GM10847 (cell line): Measurements from ENCODE around the gene ARV1.

Source experiments
- POLR2A ChIP-seq: IDR thresholded peaks from 2 replicates; pipeline ENCODE4 v1.6.1; 2011; ENCODE audit not compliant: insufficient read length; ENCODE audit errors: extremely low read depth

The ARV1 gene

GRCh38 chr1:230978491-230979388 is at the start of gene ARV1, which contains the start of gene TTC13:
ARV1 (plus strand) TSS chr1:230979094; CDS start chr1:230979106, 12 bp downstream.
TTC13 (minus strand) TSS chr1:230978861; CDS start chr1:230978830, 31 bp downstream.
- peak; percentile 66 for TF ChIP-seq POLR2A

GRCh38 chr1:230930986-230931385 is 47.9 kb upstream of the ARV1 start:
- TF ChIP-seq POLR2A = no peak

- TF ChIP-seq POLR2A = no peak
These were observed 43.0 kb upstream of the ARV1 start for GRCh38 chr1:230935852-230936251.

DNA sequence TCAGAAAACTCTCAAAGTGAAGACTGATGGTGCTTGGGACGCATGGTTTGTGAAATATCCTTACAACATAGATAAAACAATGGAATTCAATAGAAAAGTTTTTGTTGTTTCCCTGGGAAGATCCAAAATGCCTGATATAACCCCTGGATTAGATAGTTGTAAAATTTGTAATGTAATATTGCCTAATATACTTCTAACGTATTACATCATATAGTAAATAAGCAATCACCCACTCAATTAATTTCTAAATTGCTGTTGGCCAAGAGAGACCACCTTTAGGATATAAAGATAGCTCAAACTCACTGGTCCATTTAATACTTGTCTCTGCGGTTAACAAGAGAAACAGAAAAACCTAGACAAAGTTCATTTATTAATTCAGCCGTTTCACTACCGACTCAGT is 42.4 kb upstream of the ARV1 start:
- TF ChIP-seq POLR2A = no peak

DNA sequence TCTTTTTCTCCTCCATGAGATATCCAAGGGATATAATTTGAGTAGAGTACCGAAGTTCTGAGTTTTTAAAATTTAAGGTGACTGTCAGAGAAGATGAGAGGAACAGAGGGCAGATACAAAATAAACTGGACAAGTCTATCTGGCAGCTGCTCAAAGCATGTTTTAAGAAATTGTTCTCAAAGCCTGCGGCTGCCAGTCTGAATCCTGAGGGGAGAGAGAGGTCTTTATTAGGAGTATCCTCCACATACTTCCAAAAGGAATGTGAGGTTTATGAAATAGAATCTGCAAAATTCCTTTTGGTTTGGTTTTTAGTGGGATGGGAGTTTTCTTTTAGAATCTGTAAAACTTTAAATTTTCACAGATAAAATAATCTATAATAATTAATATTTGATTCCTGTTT is 41.5 kb upstream of the ARV1 start:
- no peak for TF ChIP-seq POLR2A

- TF ChIP-seq POLR2A = no peak
These were observed 39.9 kb upstream of the ARV1 start for GRCh38 chr1:230938924-230939368.

- TF ChIP-seq POLR2A = no peak
These were observed 38.9 kb upstream of the ARV1 start for GRCh38 chr1:230939806-230940489.

- no peak for TF ChIP-seq POLR2A
These were observed 38.0 kb upstream of the ARV1 start for GRCh38 chr1:230940848-230941247.

GRCh38 chr1:230943048-230943593 is 35.8 kb upstream of the ARV1 start:
- TF ChIP-seq POLR2A = no peak

- no peak for TF ChIP-seq POLR2A
These were observed 30.6 kb upstream of the ARV1 start for GRCh38 chr1:230948301-230948700.

GRCh38 chr1:230948903-230949302 is 30.0 kb upstream of the ARV1 start:
- no peak for TF ChIP-seq POLR2A

DNA sequence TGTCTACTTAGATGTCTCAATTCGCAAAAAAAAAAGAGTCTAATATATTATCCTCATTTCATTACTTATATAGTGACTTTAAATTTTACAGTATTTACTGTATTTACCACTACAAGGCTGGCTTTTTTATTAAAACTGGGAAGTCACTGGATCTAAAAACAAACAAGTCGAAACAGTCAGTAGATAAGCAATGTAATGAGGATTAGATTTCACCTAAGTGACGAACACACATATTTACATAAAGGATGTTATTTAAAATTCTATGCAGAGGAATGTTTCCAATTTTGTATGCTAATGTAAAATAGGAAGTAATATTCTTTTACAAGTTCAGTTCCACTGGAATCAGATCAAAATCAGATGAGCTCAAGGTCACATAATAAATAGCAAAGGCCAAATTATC is 28.5 kb upstream of the ARV1 start:
- no peak for TF ChIP-seq POLR2A

DNA sequence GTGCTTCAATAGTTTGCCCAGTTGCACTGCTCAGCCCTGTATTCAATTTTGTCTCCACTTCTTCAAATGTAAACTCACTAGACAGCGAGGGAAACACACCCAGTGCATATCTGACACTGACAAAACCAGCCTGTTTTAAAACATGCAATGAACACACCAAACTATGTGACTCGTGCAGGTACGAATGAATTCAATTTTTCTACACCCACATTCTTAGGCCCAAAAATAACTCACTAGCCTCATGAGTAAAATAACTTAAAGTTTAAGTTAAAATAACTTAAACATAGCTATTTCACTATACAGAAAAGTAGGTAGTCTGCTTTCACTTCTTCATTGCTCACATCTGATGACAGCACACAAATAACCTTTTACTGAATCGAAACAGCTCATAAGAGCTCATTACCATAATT is 21.3 kb upstream of the ARV1 start:
- TF ChIP-seq POLR2A = no peak

GRCh38 chr1:230958370-230958769 is 20.5 kb upstream of the ARV1 start:
- TF ChIP-seq POLR2A = no peak

- TF ChIP-seq POLR2A = no peak
These were observed 14.0 kb upstream of the ARV1 start for GRCh38 chr1:230964896-230965295.

DNA sequence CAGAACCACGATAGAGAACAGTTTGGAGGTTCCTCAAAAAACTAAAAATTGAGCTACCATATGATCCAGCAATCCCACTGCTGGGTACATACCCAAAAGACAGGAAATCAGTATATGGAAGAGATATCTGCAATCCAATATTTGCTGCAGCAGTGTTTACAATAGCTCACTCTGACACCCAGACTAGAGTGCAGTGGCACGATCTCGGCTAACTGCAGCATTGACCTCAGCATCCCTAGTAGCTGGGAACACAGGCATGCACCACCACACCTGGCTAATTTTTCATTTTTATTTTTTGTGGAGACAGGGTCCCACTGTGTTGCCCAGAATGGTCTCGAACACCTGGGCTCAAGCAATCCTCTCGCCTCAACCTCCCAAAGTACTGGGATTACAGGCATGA is 13.4 kb upstream of the ARV1 start:
- TF ChIP-seq POLR2A = no peak

DNA sequence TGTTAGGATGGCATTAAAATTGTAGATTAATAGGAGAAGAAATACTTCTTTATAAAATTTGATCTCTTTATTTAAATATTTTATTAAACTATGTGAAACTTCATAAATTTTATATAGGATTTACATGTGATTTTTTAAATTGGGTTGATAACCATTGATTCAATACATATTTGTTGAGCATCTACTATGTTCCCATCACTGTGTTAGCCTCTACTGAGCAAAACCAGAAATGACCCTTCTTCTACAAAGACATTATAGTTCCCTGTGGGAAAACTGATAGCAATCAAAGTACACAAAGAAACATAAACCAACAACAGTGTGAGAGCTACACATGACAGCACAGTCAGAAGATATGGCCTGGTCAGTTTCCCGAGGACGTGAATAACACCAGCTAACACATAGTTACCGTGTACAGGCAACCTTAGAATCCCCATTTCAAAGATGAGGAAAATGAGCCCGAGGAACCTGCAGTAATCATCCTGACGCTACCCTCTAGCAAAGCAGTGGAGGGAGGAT is 12.5 kb upstream of the ARV1 start:
- no peak for TF ChIP-seq POLR2A
